Smooth muscle cell (in vitro differentiated cells): Measurements from ENCODE around the gene SLC22A3. TPM values are rescaled to one million over a fixed set of nuclear protein-coding genes. Genes with fewer than 3 reads are reported as not detected.
"Not testable (repeated sequence)": the region's sequence is repeated elsewhere in the genome, so short reads cannot be mapped to it uniquely, and the experiment has no call there.

ENCODE experiments used
- DNase-seq: peaks from one replicate; lab custom pipeline; 2025; ENCODE audit not compliant: unreplicated experiment; lab: John Stamatoyannopoulos, UW
- H2AFZ ChIP-seq: fragments of 200-600 bp; sonication (generic); 2 replicates; pipeline ENCODE4 v1.6.0; 2016; ENCODE audit warnings: antibody characterized with exemption, low read depth, mild to moderate bottlenecking
- H3F3A ChIP-seq: fragments of 200-600 bp; sonication (generic); 2 replicates; pipeline ENCODE4 v1.6.0; 2017; ENCODE audit warnings: antibody characterized with exemption, low read depth
- H3K27ac ChIP-seq: fragments of 200-600 bp; sonication (generic); 2 replicates; pipeline ENCODE4 v1.5.1; 2016; ENCODE audit warnings: low read depth, mild to moderate bottlenecking
- H3K27me3 ChIP-seq: fragments of 200-600 bp; sonication (generic); 2 replicates; pipeline ENCODE4 v1.6.1; 2016; ENCODE audit warnings: low read depth, mild to moderate bottlenecking
- H3K36me3 ChIP-seq: fragments of 200-600 bp; sonication (generic); 2 replicates; pipeline ENCODE4 v1.5.1; 2016; ENCODE audit warnings: low read depth
- H3K4me1 ChIP-seq: fragments of 200-600 bp; sonication (generic); 2 replicates; pipeline ENCODE4 v1.5.1; 2016; ENCODE audit warnings: low read depth
- H3K4me2 ChIP-seq: fragments of 200-600 bp; sonication (generic); 2 replicates; pipeline ENCODE4 v1.6.0; 2016; ENCODE audit warnings: mild to moderate bottlenecking
- H3K4me3 ChIP-seq: fragments of 200-600 bp; sonication (generic); 2 replicates; pipeline ENCODE4 v1.5.1; 2016; ENCODE audit warnings: mild to moderate bottlenecking
- H3K79me2 ChIP-seq: fragments of 200-600 bp; sonication (generic); 2 replicates; pipeline ENCODE4 v1.6.0; 2016; ENCODE audit warnings: low read depth, mild to moderate bottlenecking
- H3K9ac ChIP-seq: fragments of 200-600 bp; sonication (generic); 2 replicates; pipeline ENCODE4 v1.6.0; 2016; ENCODE audit warnings: low read depth
- H3K9me3 ChIP-seq: fragments of 200-600 bp; sonication (generic); replicated peaks from 2 replicates; pipeline ENCODE4 v1.5.1; 2016; ENCODE audit warnings: low read depth
- H4K20me1 ChIP-seq: fragments of 200-600 bp; sonication (generic); 2 replicates; pipeline ENCODE4 v1.6.0; 2016; ENCODE audit warnings: low read depth
- CTCF ChIP-seq: fragments of 200-600 bp; sonication (generic); IDR thresholded peaks from 2 replicates; pipeline ENCODE4 v1.5.1; 2017; ENCODE audit warnings: borderline replicate concordance, mild to moderate bottlenecking, antibody characterized with exemption; ENCODE audit not compliant: insufficient read depth, poor library complexity, severe bottlenecking
- WGBS: methylation state at CpG from one replicate; pipeline ENCODE4 v1.1.7; 2016; ENCODE audit warnings: low lambda C conversion rate; 5-methylcytosine and 5-hydroxymethylcytosine counted together
- polyA plus RNA-seq: library from polyadenylated mRNA; unstranded; fragments of >200 nt; fragmentation: Nextera tagmentation; extraction: Ambion mirVana; gene quantifications from 2 replicates; pipeline ENCODE4 v1.2.1, GENCODE V29; 2016
- total RNA-seq: library from RNA; depleted of rRNA; stranded (reverse); fragments of >200 nt; gene quantifications from 2 replicates; pipeline ENCODE4 v1.2.3, GENCODE V29; 2014

SLC22A3 gene
- total and polyA plus RNA-seq, 2 experiments from 2014 or later: 59.5 to 69.5 TPM

- H3F3A ChIP-seq: peaks cover 3% of the 10 kb centered on the region
- peaks cover 100% of the 10 kb centered on the region for H3K79me2 ChIP-seq
- no peak overlapping the region for H3K4me2 ChIP-seq
- H4K20me1 ChIP-seq: peaks cover 42% of the 10 kb centered on the region
- no peak for TF ChIP-seq CTCF
- no peaks in the 10 kb centered on the region for H3K4me1 ChIP-seq
- H3K9ac ChIP-seq: no peak overlapping the region
- no peaks in the 10 kb centered on the region for H3K9me3 ChIP-seq
- H3K27ac ChIP-seq: no peak overlapping the region
- H3K27me3 ChIP-seq: no peaks in the 10 kb centered on the region
- H3K4me3 ChIP-seq: no peak overlapping the region
- no peak overlapping the region for H2AFZ ChIP-seq
- WGBS: 97% methylated on average over 4 of the region's 4 CpGs
- DNase-seq: no peak
- H3K36me3 ChIP-seq: no peaks in the 10 kb centered on the region
These were observed 20.5 kb downstream of the SLC22A3 start for GRCh38 chr6:160368670-160369069.

DNA sequence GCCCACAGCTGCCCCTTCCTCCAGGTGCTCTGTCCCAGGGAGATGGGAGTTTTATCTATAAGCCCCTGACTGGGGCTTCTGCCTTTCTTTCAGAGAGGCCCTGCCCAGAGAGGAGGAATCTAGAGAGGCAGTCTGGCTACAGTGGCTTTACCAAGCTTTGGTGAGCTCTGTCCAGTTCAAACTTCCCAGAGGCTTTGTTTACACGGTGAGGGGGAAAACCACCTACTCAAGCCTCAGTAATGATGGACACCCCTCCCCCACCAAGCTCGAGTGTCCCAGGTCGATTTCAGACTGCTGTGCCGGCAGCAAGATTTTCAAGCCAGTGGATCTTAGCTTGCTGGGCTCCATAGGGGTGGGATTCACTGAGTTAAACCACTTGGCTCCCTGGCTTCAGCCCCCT lies 25.4 kb downstream of the SLC22A3 start:
- H3K9ac ChIP-seq, H3F3A ChIP-seq, DNase-seq, H3K4me3 ChIP-seq, H3K9me3 ChIP-seq, H3K4me2 ChIP-seq, H3K27ac ChIP-seq, H3K4me1 ChIP-seq, H3K36me3 ChIP-seq, H3K27me3 ChIP-seq, H2AFZ ChIP-seq: not testable (repeated sequence)
- H3K79me2 ChIP-seq: peaks cover 100% of the 10 kb centered on the region
- 58% methylated on average over 4 of the region's 4 CpGs for WGBS
- peaks cover 73% of the 10 kb centered on the region for H4K20me1 ChIP-seq

GRCh38 chr6:160374836-160375560 lies 26.8 kb downstream of the SLC22A3 start:
- Histone ChIP-seq H3K79me2 (peaks cover 98% of the 10 kb centered on the region), H4K20me1 (peaks cover 83% of the 10 kb centered on the region), H3K27me3 (no peaks in the 10 kb centered on the region), H3K4me3 (no peak overlapping the region), H3K4me2 (no peak overlapping the region), H3F3A (no peaks in the 10 kb centered on the region), H3K4me1 (no peaks in the 10 kb centered on the region), H3K9ac (no peak overlapping the region), H3K9me3 (no peaks in the 10 kb centered on the region), H3K36me3 (no peaks in the 10 kb centered on the region), H2AFZ (no peak overlapping the region), H3K27ac (no peak overlapping the region)
- WGBS: 78% methylated on average over 3 of the region's 3 CpGs
- DNase-seq: no peak
- no peak for TF ChIP-seq CTCF

DNA sequence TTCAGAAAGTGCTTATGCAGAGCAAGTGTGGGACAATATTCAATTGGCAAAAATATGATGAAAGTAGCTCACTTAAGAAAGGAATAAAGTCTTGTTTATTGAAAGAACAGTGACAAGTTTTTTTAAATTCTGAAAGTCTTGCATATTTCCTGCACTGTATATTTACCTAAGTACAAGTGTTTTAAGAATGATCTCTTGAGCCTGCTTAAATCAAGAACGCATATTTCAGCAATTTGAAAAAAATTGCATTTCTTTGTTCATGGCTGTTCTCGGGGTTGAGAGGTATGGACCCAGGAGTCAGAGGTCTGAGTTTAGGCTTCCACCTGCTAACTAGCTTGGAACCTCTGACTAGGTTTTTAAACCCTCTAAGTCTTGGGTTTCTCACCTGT lies 27.4 kb downstream of the SLC22A3 start:
- DNase-seq: no peak
- Histone ChIP-seq H3K79me2 (peaks cover 98% of the 10 kb centered on the region), H3K9me3 (no peaks in the 10 kb centered on the region), H3K36me3 (no peaks in the 10 kb centered on the region), H3K4me3 (no peak overlapping the region), H3K27ac (no peak overlapping the region), H3K27me3 (no peaks in the 10 kb centered on the region), H3F3A (peaks cover 3% of the 10 kb centered on the region), H3K4me1 (no peaks in the 10 kb centered on the region), H3K4me2 (no peak overlapping the region), H2AFZ (no peak overlapping the region), H3K9ac (no peak overlapping the region), H4K20me1 (peaks cover 86% of the 10 kb centered on the region)
- no peak for TF ChIP-seq CTCF
- 98% methylated on average over 2 of the region's 2 CpGs for WGBS
